Cardiac fibroblast (primary cell): ENCODE measurements around the gene LSMEM2.

Experiments used
- DNase-seq, 2 donors: peaks; one replicate each; pipeline versions ENCODE4 v3.0.0 to v3.0.0-alpha.2; 2010; ENCODE audit warnings: low read depth in 2 of 2
- H3K4me3 ChIP-seq, 2 donors: replicated peaks in 1 of 2; 1 replicate in 1 of 2; 2 replicates in 1 of 2; pipeline ENCODE4 v1.5.1; 2011; ENCODE audit warnings: low read depth in 2 of 2, low read length in 2 of 2, mild to moderate bottlenecking in 2 of 2, moderate library complexity in 1 of 2
- CTCF ChIP-seq: IDR thresholded peaks from one replicate; pipeline ENCODE4 v1.5.1; 2011; ENCODE audit warnings: low read depth, mild to moderate bottlenecking, low read length, inconsistent platforms

Gene LSMEM2

GRCh38 chr3:50264383-50264963, 14.4 kb upstream of the LSMEM2 start:
- DNase-seq = peak; percentile 68 to 95

GRCh38 chr3:50264964-50265485, 13.9 kb upstream of the LSMEM2 start:
- TF ChIP-seq CTCF = no peak
- no peak overlapping the region for H3K4me3 ChIP-seq

More at GRCh38 chr3:50264383-50264963, 14.4 kb upstream of the LSMEM2 start:
- no peak overlapping the region for H3K4me3 ChIP-seq
- TF ChIP-seq CTCF = no peak

GRCh38 chr3:50265571-50265970, 13.3 kb upstream of the LSMEM2 start:
- no peak for TF ChIP-seq CTCF
- no peak for DNase-seq
- no peak overlapping the region for H3K4me3 ChIP-seq

More at GRCh38 chr3:50264964-50265485, 13.9 kb upstream of the LSMEM2 start:
- DNase-seq = no peak

- no peak for TF ChIP-seq CTCF
- DNase-seq = no peak
- H3K4me3 ChIP-seq = no peak overlapping the region
These were observed 12.9 kb upstream of the LSMEM2 start for GRCh38 chr3:50266017-50266416.

- H3K4me3 ChIP-seq = peak overlapping the region; percentile 45 to 55
- DNase-seq = no peak
These were observed 12.1 kb upstream of the LSMEM2 start for GRCh38 chr3:50266836-50267235.

GRCh38 chr3:50267280-50267913, 11.5 kb upstream of the LSMEM2 start:
- peak overlapping the region; percentile 45 to 55 for H3K4me3 ChIP-seq
- DNase-seq = peak in 1 of 2 donors; percentile 54
- TF ChIP-seq CTCF = no peak

More at GRCh38 chr3:50266836-50267235, 12.1 kb upstream of the LSMEM2 start:
- TF ChIP-seq CTCF = no peak
